ENCODE measurements around the gene TRIM73. TPM values are rescaled to one million over a fixed set of nuclear protein-coding genes. Genes with fewer than 3 reads are reported as not detected.
"Not testable (repeated sequence)": the region's sequence is repeated elsewhere in the genome, so short reads cannot be mapped to it uniquely, and the experiment has no call there.

Gene TRIM73
- polyA plus RNA-seq, 1 donor, result 4.8 TPM

DNA sequence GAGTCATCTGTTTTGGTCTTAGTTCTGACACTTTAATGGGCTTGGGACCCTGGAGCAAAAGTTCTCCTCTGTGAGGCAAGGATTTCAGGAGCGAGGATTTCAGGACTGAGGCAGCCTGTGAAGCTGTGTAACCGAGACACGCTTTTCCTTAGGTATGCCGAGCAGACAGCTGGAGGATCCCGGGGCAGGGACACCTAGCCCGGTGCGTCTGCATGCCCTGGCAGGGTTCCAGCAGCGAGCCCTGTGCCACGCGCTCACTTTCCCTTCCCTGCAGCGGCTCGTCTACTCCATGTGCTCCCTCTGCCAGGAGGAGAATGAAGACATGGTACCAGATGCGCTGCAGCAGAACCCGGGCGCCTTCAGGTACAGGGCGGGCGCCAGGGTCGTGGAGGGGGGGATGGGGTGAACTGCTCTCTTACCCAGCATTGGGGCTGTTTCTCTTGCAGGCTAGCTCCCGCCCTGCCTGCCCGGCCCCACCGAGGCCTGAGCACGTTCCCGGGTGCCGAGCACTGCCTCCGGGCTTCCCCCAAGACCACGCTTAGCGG, 20.5 kb downstream of the TRIM73 start:
- not testable (repeated sequence) for DNase-seq; H3K4me3 ChIP-seq (ENCODE audit: low read length); H3K9me3 ChIP-seq (ENCODE audit: control insufficient read depth, low read depth, low read length); H3K36me3 ChIP-seq (ENCODE audit: control insufficient read depth, insufficient read depth, low read length); H3K4me1 ChIP-seq (ENCODE audit: control insufficient read depth, insufficient read depth, low read length); H3K27me3 ChIP-seq (ENCODE audit: control insufficient read depth, insufficient read depth, low read length); H3K27ac ChIP-seq (ENCODE audit: low read length)
- no CpG with 5 or more reads among the region's 27 CpGs for WGBS (ENCODE audit: insufficient coverage, low lambda C conversion rate)

- H3K4me1 ChIP-seq (ENCODE audit: control insufficient read depth, insufficient read depth, low read length); H3K4me3 ChIP-seq (ENCODE audit: low read length); H3K9me3 ChIP-seq (ENCODE audit: control insufficient read depth, low read depth, low read length); DNase-seq; H3K27ac ChIP-seq (ENCODE audit: low read length); H3K27me3 ChIP-seq (ENCODE audit: control insufficient read depth, insufficient read depth, low read length): not testable (repeated sequence)
- WGBS (ENCODE audit: insufficient coverage, low lambda C conversion rate), result no CpG with 5 or more reads among the region's 9 CpGs
- H3K36me3 ChIP-seq (ENCODE audit: control insufficient read depth, insufficient read depth, low read length), result peaks cover 14% of the 10 kb centered on the region
Observed at GRCh38 chr7:75416787-75417186, 21.4 kb downstream of the TRIM73 start.

DNA sequence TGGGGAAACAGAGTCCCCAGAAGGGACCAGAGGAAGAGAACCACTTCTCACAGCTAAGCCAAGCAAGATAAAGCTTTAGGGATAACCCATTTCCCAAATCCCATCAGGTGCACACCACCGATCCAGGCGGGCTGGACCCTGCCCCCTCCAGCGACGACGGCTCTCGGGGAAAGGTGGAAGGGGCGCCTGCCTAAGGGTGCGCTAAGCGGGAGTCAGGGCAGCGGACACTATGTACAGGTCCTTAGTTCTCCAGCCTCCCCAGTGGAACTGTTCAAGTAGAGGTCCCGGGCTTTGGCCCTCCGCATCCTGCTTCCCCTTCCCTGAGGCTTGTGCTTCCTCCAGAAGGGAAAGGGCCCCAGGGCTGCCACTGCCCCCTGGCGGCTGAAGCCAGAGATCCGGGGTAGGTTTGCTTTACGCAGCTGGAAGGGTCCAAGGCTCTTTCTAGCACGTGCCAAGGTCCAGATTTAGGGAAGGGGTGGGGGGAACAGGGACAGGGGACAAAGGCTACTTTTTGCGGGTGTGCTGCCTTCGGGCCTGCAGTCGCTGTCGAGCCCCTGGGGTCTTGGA, 22.9 kb downstream of the TRIM73 start:
- H3K4me3 ChIP-seq (ENCODE audit: low read length); DNase-seq; H3K9me3 ChIP-seq (ENCODE audit: control insufficient read depth, low read depth, low read length); H3K4me1 ChIP-seq (ENCODE audit: control insufficient read depth, insufficient read depth, low read length); H3K27me3 ChIP-seq (ENCODE audit: control insufficient read depth, insufficient read depth, low read length); H3K27ac ChIP-seq (ENCODE audit: low read length): not testable (repeated sequence)
- peaks cover 17% of the 10 kb centered on the region for H3K36me3 ChIP-seq (ENCODE audit: control insufficient read depth, insufficient read depth, low read length)
- WGBS (ENCODE audit: insufficient coverage, low lambda C conversion rate), result no CpG with 5 or more reads among the region's 20 CpGs

- not testable (repeated sequence) for H3K27ac ChIP-seq (ENCODE audit: low read length); H3K9me3 ChIP-seq (ENCODE audit: control insufficient read depth, low read depth, low read length); H3K27me3 ChIP-seq (ENCODE audit: control insufficient read depth, insufficient read depth, low read length); H3K4me3 ChIP-seq (ENCODE audit: low read length); H3K4me1 ChIP-seq (ENCODE audit: control insufficient read depth, insufficient read depth, low read length); DNase-seq
- no CpG with 5 or more reads among the region's 13 CpGs for WGBS (ENCODE audit: insufficient coverage, low lambda C conversion rate)
- H3K36me3 ChIP-seq (ENCODE audit: control insufficient read depth, insufficient read depth, low read length), result peaks cover 17% of the 10 kb centered on the region
Observed at GRCh38 chr7:75419210-75419609, 23.8 kb downstream of the TRIM73 start.

DNA sequence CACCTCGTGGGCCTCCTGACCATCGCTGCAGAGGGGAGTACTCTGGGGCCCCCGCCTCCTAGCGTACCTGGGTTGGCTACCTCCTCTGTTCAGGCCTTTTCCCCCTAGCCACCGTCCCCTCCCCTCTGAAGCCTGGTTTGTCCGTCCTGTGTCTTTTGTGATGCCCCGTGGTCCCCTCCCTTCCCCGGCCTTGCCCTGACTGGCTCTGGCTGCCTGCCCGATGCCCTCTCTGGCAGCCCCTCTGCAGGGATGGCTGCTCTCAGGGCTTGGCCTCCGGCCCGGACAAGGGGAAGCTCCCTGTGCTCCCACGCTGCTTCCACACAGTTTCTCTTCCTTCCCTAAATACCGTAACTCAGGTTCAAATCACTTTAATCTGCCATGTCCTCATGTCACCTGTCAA, 24.3 kb downstream of the TRIM73 start:
- no CpG with 5 or more reads among the region's 13 CpGs for WGBS (ENCODE audit: insufficient coverage, low lambda C conversion rate)
- not testable (repeated sequence) for H3K4me3 ChIP-seq (ENCODE audit: low read length); H3K4me1 ChIP-seq (ENCODE audit: control insufficient read depth, insufficient read depth, low read length); H3K27ac ChIP-seq (ENCODE audit: low read length); DNase-seq; H3K27me3 ChIP-seq (ENCODE audit: control insufficient read depth, insufficient read depth, low read length); H3K9me3 ChIP-seq (ENCODE audit: control insufficient read depth, low read depth, low read length)
- peaks cover 21% of the 10 kb centered on the region for H3K36me3 ChIP-seq (ENCODE audit: control insufficient read depth, insufficient read depth, low read length)

GRCh38 chr7:75420152-75420551, 24.7 kb downstream of the TRIM73 start:
- H3K9me3 ChIP-seq (ENCODE audit: control insufficient read depth, low read depth, low read length); DNase-seq; H3K4me3 ChIP-seq (ENCODE audit: low read length); H3K4me1 ChIP-seq (ENCODE audit: control insufficient read depth, insufficient read depth, low read length); H3K27me3 ChIP-seq (ENCODE audit: control insufficient read depth, insufficient read depth, low read length); H3K27ac ChIP-seq (ENCODE audit: low read length): not testable (repeated sequence)
- peaks cover 21% of the 10 kb centered on the region for H3K36me3 ChIP-seq (ENCODE audit: control insufficient read depth, insufficient read depth, low read length)
- no CpG with 5 or more reads among the region's 13 CpGs for WGBS (ENCODE audit: insufficient coverage, low lambda C conversion rate)

DNA sequence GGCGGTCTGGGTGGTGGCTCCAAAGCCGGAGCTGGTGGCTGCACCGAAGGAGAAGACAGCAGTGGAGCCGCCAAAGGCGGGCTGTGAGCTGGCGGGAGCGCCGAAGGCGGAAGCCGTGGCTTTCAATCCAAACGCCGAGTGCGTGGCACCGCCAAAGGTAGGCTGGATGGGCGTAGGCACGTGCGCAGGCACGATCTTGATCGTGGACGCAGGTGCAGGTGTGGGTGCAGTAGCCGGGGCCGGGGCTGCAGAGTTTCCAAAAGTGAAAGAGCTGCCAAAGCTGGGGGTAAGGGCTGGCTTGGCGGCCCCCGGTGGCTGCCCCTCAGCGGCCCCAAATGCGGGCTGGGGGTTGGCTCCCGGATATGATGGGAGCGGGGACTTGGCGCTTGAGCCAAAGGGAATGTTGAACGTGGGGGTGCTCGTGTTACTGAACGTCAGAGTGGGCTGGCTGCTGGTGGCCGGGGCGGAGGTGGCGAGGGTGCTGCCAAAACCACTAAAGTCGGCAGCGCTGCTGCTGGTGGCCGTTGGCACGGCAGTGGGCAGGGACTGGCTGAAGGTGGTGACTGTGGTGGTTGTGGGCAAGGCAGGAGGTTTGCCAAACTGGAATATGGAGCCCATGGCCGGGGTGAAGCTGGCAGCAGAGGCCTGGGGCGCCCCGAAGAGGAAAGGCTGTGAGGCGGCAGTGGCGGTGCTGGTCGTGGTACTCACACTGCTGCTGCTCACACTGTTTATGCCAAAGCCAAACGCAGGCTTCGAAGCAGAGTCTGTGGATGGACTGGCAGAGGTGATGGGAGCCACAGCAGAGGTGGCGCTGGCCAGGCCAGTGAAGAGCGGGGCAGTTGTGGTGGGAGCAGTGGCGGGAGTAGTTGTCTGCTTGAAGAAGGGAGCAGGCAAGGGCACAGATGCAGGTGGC, 26.6 kb downstream of the TRIM73 start:
- no CpG with 5 or more reads among the region's 50 CpGs for WGBS (ENCODE audit: insufficient coverage, low lambda C conversion rate)
- H3K4me3 ChIP-seq (ENCODE audit: low read length); H3K27me3 ChIP-seq (ENCODE audit: control insufficient read depth, insufficient read depth, low read length); H3K27ac ChIP-seq (ENCODE audit: low read length); H3K9me3 ChIP-seq (ENCODE audit: control insufficient read depth, low read depth, low read length); DNase-seq; H3K4me1 ChIP-seq (ENCODE audit: control insufficient read depth, insufficient read depth, low read length): not testable (repeated sequence)
- H3K36me3 ChIP-seq (ENCODE audit: control insufficient read depth, insufficient read depth, low read length), result peaks cover 19% of the 10 kb centered on the region

DNA sequence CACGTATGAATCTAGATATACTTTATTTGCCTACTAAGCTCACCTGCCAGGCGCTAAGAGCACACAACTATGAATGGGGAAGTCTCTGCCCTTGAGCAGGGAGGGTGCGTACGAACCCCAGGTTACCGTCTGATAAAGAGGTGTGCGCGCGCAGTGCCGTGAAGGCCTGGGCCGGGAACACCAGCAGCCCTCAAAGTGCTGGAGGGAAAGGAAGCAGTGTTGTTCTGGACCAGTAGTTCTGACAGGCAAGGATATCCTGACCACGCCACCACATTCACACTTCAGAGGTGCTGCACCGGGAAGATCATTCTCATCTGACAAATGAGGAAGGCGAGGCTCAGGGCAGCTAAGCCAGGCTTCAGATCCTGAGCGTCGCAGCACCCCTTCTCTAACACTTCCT, 28.1 kb downstream of the TRIM73 start:
- DNase-seq; H3K4me1 ChIP-seq (ENCODE audit: control insufficient read depth, insufficient read depth, low read length); H3K4me3 ChIP-seq (ENCODE audit: low read length); H3K27ac ChIP-seq (ENCODE audit: low read length); H3K27me3 ChIP-seq (ENCODE audit: control insufficient read depth, insufficient read depth, low read length); H3K9me3 ChIP-seq (ENCODE audit: control insufficient read depth, low read depth, low read length): not testable (repeated sequence)
- WGBS (ENCODE audit: insufficient coverage, low lambda C conversion rate), result no CpG with 5 or more reads among the region's 15 CpGs
- peaks cover 21% of the 10 kb centered on the region for H3K36me3 ChIP-seq (ENCODE audit: control insufficient read depth, insufficient read depth, low read length)

GRCh38 chr7:75439000-75439399, 43.6 kb downstream of the TRIM73 start:
- not testable (repeated sequence) for H3K27ac ChIP-seq (ENCODE audit: low read length); H3K4me1 ChIP-seq (ENCODE audit: control insufficient read depth, insufficient read depth, low read length); H3K4me3 ChIP-seq (ENCODE audit: low read length); DNase-seq; H3K9me3 ChIP-seq (ENCODE audit: control insufficient read depth, low read depth, low read length); H3K27me3 ChIP-seq (ENCODE audit: control insufficient read depth, insufficient read depth, low read length)
- peaks cover 41% of the 10 kb centered on the region for H3K36me3 ChIP-seq (ENCODE audit: control insufficient read depth, insufficient read depth, low read length)
- WGBS (ENCODE audit: insufficient coverage, low lambda C conversion rate), result no CpG with 5 or more reads among the region's 4 CpGs

DNA sequence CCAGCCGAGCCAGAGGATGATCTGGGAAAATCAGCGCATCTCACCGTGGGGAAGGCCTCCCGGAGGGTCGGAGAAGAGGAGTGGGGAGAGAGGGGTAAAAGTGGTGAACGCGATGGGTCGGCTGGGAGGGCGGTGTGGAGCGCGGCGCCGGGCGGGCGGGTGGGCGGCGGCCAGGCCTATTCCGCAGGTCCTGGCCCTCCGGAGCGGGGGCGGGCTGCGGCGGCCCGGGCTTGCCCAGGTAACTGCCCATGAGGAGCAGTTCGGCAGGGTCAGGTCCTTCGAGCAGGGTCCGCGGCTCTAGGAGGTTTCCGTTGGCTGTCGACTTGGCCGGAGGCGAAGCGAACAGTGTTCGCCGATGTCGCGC, 46.7 kb downstream of the TRIM73 start:
- H3K27ac ChIP-seq (ENCODE audit: low read length); H3K27me3 ChIP-seq (ENCODE audit: control insufficient read depth, insufficient read depth, low read length): not testable (repeated sequence)
- no CpG with 5 or more reads among the region's 37 CpGs for WGBS (ENCODE audit: insufficient coverage, low lambda C conversion rate)

More for the DNA sequence above, 46.7 kb downstream of the TRIM73 start:
- peak overlapping the region; percentile 26 for H3K4me3 ChIP-seq (ENCODE audit: low read length)
- DNase-seq; H3K4me1 ChIP-seq (ENCODE audit: control insufficient read depth, insufficient read depth, low read length); H3K9me3 ChIP-seq (ENCODE audit: control insufficient read depth, low read depth, low read length): not testable (repeated sequence)
- H3K36me3 ChIP-seq (ENCODE audit: control insufficient read depth, insufficient read depth, low read length), result peaks cover 20% of the 10 kb centered on the region

Data from large intestine (tissue), 3 donors.